Osteocyte (in vitro differentiated cells): Measurements from ENCODE around the gene IPO5. TPM values are rescaled to one million over a fixed set of nuclear protein-coding genes. Genes with fewer than 3 reads are reported as not detected.

Experiments
- DNase-seq: peaks from one replicate; pipeline ENCODE4 v3.0.0; 2021; ENCODE audit warnings: mixed read lengths; ENCODE audit not compliant: unreplicated experiment; ENCODE audit errors: extremely low spot score
- H3K27ac Mint-ChIP-seq: one replicate; pipeline ENCODE4 v1.8.0; 2021; ENCODE audit warnings: mild to moderate bottlenecking, mixed read lengths; ENCODE audit not compliant: unreplicated experiment
- H3K27me3 Mint-ChIP-seq: one replicate; pipeline ENCODE4 v1.8.0; 2021; ENCODE audit warnings: mixed read lengths; ENCODE audit not compliant: unreplicated experiment
- H3K36me3 Mint-ChIP-seq: one replicate; pipeline ENCODE4 v1.8.0; 2021; ENCODE audit warnings: mixed read lengths; ENCODE audit not compliant: unreplicated experiment
- H3K4me1 Mint-ChIP-seq: one replicate; pipeline ENCODE4 v1.8.0; 2021; ENCODE audit warnings: mixed read lengths; ENCODE audit not compliant: unreplicated experiment
- H3K4me3 Mint-ChIP-seq: one replicate; pipeline ENCODE4 v1.8.0; 2021; ENCODE audit warnings: mild to moderate bottlenecking, moderate library complexity, mixed read lengths; ENCODE audit not compliant: unreplicated experiment
- H3K9me3 Mint-ChIP-seq: one replicate; pipeline ENCODE4 v1.8.0; 2021; ENCODE audit warnings: mixed read lengths; ENCODE audit not compliant: unreplicated experiment
- total RNA-seq: library from RNA; stranded (reverse); gene quantifications from 2 replicates; pipeline ENCODE4 v1.2.1, GENCODE V29; 2021
- TF ChIP-seq, protein P1 (sequence below): fragments of 200-600 bp; sonication (generic); IDR thresholded peaks from 2 replicates; pipeline ENCODE4 v1.5.0; 2021; ENCODE audit warnings: antibody characterized with exemption, mild to moderate bottlenecking, moderate library complexity

Gene IPO5
- total RNA-seq, 1 donor from 2014 or later, result 143 TPM

DNA sequence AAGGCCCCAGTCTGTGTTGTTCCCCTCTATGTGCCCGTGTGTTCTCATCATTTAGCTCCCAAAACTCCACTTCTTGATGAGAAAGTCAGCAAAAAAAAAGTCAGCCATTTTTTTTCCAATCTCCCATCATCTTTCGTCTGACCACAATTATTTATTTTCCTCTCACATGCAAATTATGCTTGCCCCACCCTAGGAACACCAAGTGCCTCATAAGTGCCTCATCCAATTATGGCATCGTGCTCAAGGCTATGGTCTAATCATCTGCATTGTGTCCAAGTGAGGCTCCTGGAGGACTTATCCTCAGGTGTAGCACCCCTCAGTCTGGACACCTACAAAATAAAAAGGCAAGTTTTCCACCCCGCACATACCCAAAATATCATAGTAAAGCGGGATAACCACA is 20.8 kb upstream of the IPO5 start:
- no peak overlapping the region for H3K27ac Mint-ChIP-seq
- no peaks in the 10 kb centered on the region for H3K9me3 Mint-ChIP-seq
- no peaks in the 10 kb centered on the region for H3K36me3 Mint-ChIP-seq
- DNase-seq, result no peak
- H3K27me3 Mint-ChIP-seq, result no peaks in the 10 kb centered on the region
- no peak overlapping the region for H3K4me3 Mint-ChIP-seq
- H3K4me1 Mint-ChIP-seq, result peaks cover 5% of the 10 kb centered on the region
- TF ChIP-seq, protein P1, sequence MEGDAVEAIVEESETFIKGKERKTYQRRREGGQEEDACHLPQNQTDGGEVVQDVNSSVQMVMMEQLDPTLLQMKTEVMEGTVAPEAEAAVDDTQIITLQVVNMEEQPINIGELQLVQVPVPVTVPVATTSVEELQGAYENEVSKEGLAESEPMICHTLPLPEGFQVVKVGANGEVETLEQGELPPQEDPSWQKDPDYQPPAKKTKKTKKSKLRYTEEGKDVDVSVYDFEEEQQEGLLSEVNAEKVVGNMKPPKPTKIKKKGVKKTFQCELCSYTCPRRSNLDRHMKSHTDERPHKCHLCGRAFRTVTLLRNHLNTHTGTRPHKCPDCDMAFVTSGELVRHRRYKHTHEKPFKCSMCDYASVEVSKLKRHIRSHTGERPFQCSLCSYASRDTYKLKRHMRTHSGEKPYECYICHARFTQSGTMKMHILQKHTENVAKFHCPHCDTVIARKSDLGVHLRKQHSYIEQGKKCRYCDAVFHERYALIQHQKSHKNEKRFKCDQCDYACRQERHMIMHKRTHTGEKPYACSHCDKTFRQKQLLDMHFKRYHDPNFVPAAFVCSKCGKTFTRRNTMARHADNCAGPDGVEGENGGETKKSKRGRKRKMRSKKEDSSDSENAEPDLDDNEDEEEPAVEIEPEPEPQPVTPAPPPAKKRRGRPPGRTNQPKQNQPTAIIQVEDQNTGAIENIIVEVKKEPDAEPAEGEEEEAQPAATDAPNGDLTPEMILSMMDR, result no peak

DNA sequence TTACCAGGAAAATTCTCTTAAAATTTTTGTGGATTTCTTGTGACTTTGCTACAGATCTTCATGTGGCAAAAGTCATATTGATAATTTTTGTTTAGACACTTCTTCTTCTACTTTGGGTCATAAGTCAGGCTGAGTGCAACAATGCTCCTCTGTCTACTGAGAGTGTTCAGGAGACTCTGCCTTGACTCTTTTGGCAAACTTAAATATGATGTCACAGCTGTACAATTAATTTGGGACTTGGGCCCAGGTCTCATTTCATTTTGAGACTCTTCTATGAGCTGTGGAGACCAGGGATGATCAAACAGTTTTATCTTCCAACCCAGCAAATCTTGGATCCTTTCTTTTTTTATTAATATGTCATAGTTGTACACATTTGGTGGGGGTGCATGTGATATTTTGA is 19.7 kb upstream of the IPO5 start:
- no peaks in the 10 kb centered on the region for H3K9me3 Mint-ChIP-seq
- TF ChIP-seq, protein P1, result no peak

DNA sequence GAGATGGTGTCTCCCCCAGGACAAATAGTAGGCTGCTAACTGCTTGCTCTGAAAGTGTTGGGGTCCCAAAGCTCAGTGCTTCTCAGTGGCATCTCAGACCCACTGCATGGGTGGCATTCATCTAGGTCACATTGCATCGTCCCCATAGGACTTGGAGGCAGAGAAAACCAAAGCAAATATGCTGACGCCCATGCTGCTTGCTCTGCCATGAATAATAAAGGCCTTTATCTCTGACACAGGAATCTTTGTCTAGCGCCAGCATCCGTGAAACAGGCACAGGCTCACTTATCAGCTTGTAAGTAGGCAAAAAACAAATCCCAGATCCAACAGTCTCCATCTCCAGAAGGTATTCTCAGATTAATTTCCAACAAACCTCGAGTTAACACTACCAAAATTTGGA is 18.9 kb upstream of the IPO5 start:
- Mint-ChIP-seq H3K36me3 (no peaks in the 10 kb centered on the region), H3K4me1 (peaks cover 5% of the 10 kb centered on the region), H3K9me3 (no peaks in the 10 kb centered on the region), H3K27me3 (no peaks in the 10 kb centered on the region), H3K4me3 (no peak overlapping the region), H3K27ac (no peak overlapping the region)
- TF ChIP-seq, protein P1, result no peak
- no peak for DNase-seq

More for the DNA sequence above, 19.7 kb upstream of the IPO5 start:
- DNase-seq, result no peak
- no peaks in the 10 kb centered on the region for H3K27me3 Mint-ChIP-seq
- H3K4me1 Mint-ChIP-seq, result peaks cover 5% of the 10 kb centered on the region
- no peaks in the 10 kb centered on the region for H3K36me3 Mint-ChIP-seq
- no peak overlapping the region for H3K4me3 Mint-ChIP-seq
- H3K27ac Mint-ChIP-seq, result no peak overlapping the region

DNA sequence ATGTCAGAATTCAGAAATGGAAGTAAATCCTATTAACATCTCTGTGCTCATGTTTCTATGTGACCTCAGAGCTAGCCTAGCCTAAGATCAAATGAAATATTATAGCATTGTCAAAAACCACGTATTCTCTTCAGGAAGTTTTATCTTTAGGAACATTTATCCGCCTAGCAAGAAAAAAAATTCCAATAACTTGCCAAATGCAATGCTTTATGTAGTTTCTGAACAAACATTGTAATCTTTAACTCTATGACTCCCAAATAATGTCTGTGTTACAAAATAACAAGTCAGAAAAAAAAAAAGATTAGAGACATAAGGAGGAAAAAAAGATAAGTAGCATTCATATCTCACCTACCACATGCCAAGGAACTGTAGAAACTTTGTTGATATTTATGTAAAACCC is 18.4 kb upstream of the IPO5 start:
- Mint-ChIP-seq H3K9me3 (no peaks in the 10 kb centered on the region), H3K36me3 (no peaks in the 10 kb centered on the region), H3K4me3 (no peak overlapping the region), H3K4me1 (peaks cover 5% of the 10 kb centered on the region), H3K27me3 (no peaks in the 10 kb centered on the region), H3K27ac (no peak overlapping the region)
- no peak for DNase-seq
- TF ChIP-seq, protein P1, result no peak

DNA sequence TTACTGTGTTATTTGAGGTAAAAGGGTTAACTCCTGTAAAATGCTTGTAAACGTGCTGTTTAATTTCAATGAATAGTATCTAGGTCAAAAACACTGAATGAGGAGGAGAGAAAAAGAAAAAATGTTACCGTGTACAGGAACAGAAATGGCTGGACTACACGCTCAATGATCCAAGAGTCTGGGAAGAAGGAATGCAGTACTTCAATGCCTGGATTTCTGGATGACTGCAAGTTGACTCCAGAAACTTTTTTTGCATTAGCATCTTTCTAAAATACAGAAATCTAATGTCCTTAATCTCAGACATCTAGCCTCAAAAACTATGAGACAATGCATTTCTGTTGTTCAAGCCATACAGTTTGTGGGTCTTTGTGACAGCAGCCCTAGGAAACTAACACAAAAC is 17.4 kb upstream of the IPO5 start:
- no peak for DNase-seq
- no peaks in the 10 kb centered on the region for H3K36me3 Mint-ChIP-seq

More for the DNA sequence above, 17.4 kb upstream of the IPO5 start:
- TF ChIP-seq, protein P1, result no peak
- no peaks in the 10 kb centered on the region for H3K27me3 Mint-ChIP-seq
- H3K9me3 Mint-ChIP-seq, result no peaks in the 10 kb centered on the region
- no peak overlapping the region for H3K4me3 Mint-ChIP-seq
- no peak overlapping the region for H3K27ac Mint-ChIP-seq
- H3K4me1 Mint-ChIP-seq, result peaks cover 5% of the 10 kb centered on the region
